Measurements from ENCODE around the gene NECTIN4. TPM values are rescaled to one million over a fixed set of nuclear protein-coding genes. Genes with fewer than 3 reads are reported as not detected.

Gene NECTIN4
- polyA plus RNA-seq, 1 experiment, result 0.16 TPM

GRCh38 chr1:161127649-161128048 lies 38.3 kb upstream of the NECTIN4 start:
- TF ChIP-seq CTCF (IDR thresholded peaks at IDR 0.05; ENCODE audit: low read depth, low read length), result no peak
- Histone ChIP-seq H3K27me3 (ENCODE audit: control insufficient read depth, insufficient read depth, low read length) (no peaks in the 10 kb centered on the region), H3K9me3 (ENCODE audit: control insufficient read depth, insufficient read depth, low read length) (no peaks in the 10 kb centered on the region), H3K4me3 (ENCODE audit: low read depth, low read length) (no peak overlapping the region), H3K27ac (ENCODE audit: low read depth, low read length) (no peak overlapping the region)
- no peak for DNase-seq (ENCODE audit: low read depth, low spot score)
- ChIA-PET POLR2A (interaction anchor here (1.6 kb wide), 1 partner anchor 10 kb away, joined by 7 read pairs; the partner anchor contains the start of genes NIT1 and PFDN2), CTCF (interaction anchor here (1.5 kb wide), 1 partner anchor 131 kb away, joined by 3 read pairs; no protein-coding TSS in a partner anchor)

- ChIA-PET CTCF (interaction anchor here (1.0 kb wide), 1 partner anchor 25 kb away, joined by 3 read pairs; the partner anchor contains the start of gene KLHDC9), POLR2A (no interaction called here)
- Histone ChIP-seq H3K27ac (ENCODE audit: low read depth, low read length) (no peak overlapping the region), H3K9me3 (ENCODE audit: control insufficient read depth, insufficient read depth, low read length) (no peaks in the 10 kb centered on the region), H3K4me3 (ENCODE audit: low read depth, low read length) (no peak overlapping the region), H3K27me3 (ENCODE audit: control insufficient read depth, insufficient read depth, low read length) (no peaks in the 10 kb centered on the region)
- no peak for DNase-seq (ENCODE audit: low read depth, low spot score)
- no peak for TF ChIP-seq CTCF (IDR thresholded peaks at IDR 0.05; ENCODE audit: low read depth, low read length)
Measured at GRCh38 chr1:161122967-161123366, 33.6 kb upstream of the NECTIN4 start.

- ChIA-PET CTCF (interaction anchor here (1.0 kb wide), 1 partner anchor 24 kb away, joined by 3 read pairs; the partner anchor contains the start of gene KLHDC9), POLR2A (no interaction called here)
- DNase-seq (ENCODE audit: low read depth, low spot score), result no peak
- Histone ChIP-seq H3K27me3 (ENCODE audit: control insufficient read depth, insufficient read depth, low read length) (no peaks in the 10 kb centered on the region), H3K9me3 (ENCODE audit: control insufficient read depth, insufficient read depth, low read length) (no peaks in the 10 kb centered on the region; the same call in 1 of the 2 replicates), H3K4me3 (ENCODE audit: low read depth, low read length) (no peak overlapping the region), H3K27ac (ENCODE audit: low read depth, low read length) (no peak overlapping the region)
- TF ChIP-seq CTCF (IDR thresholded peaks at IDR 0.05; ENCODE audit: low read depth, low read length), result no peak
Measured at GRCh38 chr1:161121834-161122233, 32.5 kb upstream of the NECTIN4 start.

GRCh38 chr1:161121042-161121650 lies 31.8 kb upstream of the NECTIN4 start:
- H3K27me3 ChIP-seq (ENCODE audit: control insufficient read depth, insufficient read depth, low read length), result no peaks in the 10 kb centered on the region
- no peak for DNase-seq (ENCODE audit: low read depth, low spot score)
- no peak overlapping the region for H3K27ac ChIP-seq (ENCODE audit: low read depth, low read length)
- no peak for TF ChIP-seq CTCF (IDR thresholded peaks at IDR 0.05; ENCODE audit: low read depth, low read length)
- no peak overlapping the region for H3K4me3 ChIP-seq (ENCODE audit: low read depth, low read length)
- CTCF ChIA-PET, result interaction anchor here (0.6 to 0.7 kb wide), 5 partner anchors 29 to 124 kb away, joined by 3 to 6 read pairs (median 5); no protein-coding TSS in a partner anchor
- POLR2A ChIA-PET, result interaction anchor here (0.6 kb wide), 1 partner anchor 18 kb away, joined by 3 read pairs; no protein-coding TSS in a partner anchor
- H3K9me3 ChIP-seq (ENCODE audit: control insufficient read depth, insufficient read depth, low read length), result no peaks in the 10 kb centered on the region; the same call in 1 of the 2 replicates
